ENCODE data around the gene TMEM272.

DNA sequence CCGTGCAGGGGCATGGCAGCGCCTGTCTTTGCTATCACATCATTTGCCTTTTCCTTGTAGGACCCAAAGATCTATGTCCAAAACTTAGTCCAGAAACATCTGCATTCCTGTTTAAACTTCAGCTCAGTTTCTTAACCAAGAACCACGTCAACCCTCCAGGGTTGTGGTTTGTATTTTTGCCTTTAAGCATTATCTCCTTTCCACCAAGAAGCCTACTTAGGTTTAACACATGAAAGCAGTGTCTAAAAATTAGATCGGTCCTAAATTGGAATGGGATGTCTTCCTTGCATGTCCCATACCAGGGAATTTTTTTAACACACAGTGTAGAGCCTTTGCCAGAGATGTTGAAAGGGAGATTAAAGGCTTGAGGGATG lies 79.8 kb downstream of the TMEM272 start:
- TF ChIP-seq, protein P1, sequence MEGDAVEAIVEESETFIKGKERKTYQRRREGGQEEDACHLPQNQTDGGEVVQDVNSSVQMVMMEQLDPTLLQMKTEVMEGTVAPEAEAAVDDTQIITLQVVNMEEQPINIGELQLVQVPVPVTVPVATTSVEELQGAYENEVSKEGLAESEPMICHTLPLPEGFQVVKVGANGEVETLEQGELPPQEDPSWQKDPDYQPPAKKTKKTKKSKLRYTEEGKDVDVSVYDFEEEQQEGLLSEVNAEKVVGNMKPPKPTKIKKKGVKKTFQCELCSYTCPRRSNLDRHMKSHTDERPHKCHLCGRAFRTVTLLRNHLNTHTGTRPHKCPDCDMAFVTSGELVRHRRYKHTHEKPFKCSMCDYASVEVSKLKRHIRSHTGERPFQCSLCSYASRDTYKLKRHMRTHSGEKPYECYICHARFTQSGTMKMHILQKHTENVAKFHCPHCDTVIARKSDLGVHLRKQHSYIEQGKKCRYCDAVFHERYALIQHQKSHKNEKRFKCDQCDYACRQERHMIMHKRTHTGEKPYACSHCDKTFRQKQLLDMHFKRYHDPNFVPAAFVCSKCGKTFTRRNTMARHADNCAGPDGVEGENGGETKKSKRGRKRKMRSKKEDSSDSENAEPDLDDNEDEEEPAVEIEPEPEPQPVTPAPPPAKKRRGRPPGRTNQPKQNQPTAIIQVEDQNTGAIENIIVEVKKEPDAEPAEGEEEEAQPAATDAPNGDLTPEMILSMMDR (IDR thresholded peaks at IDR 0.05): no peak
- no peak for TF ChIP-seq EZH2 (IDR thresholded peaks at IDR 0.05; ENCODE audit: borderline replicate concordance, insufficient read depth, low read depth, low read length, poor library complexity, severe bottlenecking)
